Stimulated activated naive B cell treated with anti-CD40 and anti-IgM and Interleukin-4, amounts not matched to agents 10 μg/mL and 1 μg/mL and 100 μg/mL, for 72 hours (primary cell): ENCODE measurements around the gene PLS3.
A peak's percentile ranks its signal among the peaks of the same experiment; 100 is the strongest.
"Not testable (repeated sequence)": the region's sequence is repeated elsewhere in the genome, so short reads cannot be mapped to it uniquely, and the experiment has no call there.

Experiments
- ATAC-seq, 2 donors: fragments of 150-1000 bp; cut with Tn5 transposase; replicated peaks; 2 replicates each; pipeline ENCODE4 v1.10.0; 2021; ENCODE audit warnings: moderate library complexity in 1 of 2
- DNase-seq: peaks from one replicate; pipeline ENCODE4 v3.0.0; 2021
- H3K27ac Mint-ChIP-seq: one replicate; pipeline ENCODE4 v1.8.0; 2022; ENCODE audit warnings: mild to moderate bottlenecking, mixed read lengths
- H3K27me3 Mint-ChIP-seq, 2 donors: one replicate each; pipeline ENCODE4 v1.8.0; 2022; ENCODE audit warnings: mixed read lengths in 2 of 2
- H3K36me3 Mint-ChIP-seq, 2 donors: one replicate each; pipeline ENCODE4 v1.8.0; 2022; ENCODE audit warnings: mixed read lengths in 2 of 2, mild to moderate bottlenecking in 1 of 2
- H3K4me1 Mint-ChIP-seq, 2 donors: one replicate each; pipeline ENCODE4 v1.8.0; 2022; ENCODE audit warnings: mixed read lengths in 2 of 2, mild to moderate bottlenecking in 1 of 2
- H3K4me3 Mint-ChIP-seq, 2 donors: one replicate each; pipeline ENCODE4 v1.8.0; 2022; ENCODE audit warnings: mild to moderate bottlenecking in 2 of 2, mixed read lengths in 2 of 2, moderate library complexity in 1 of 2
- H3K9me3 Mint-ChIP-seq, 2 donors: one replicate each; pipeline ENCODE4 v1.8.0; 2022; ENCODE audit warnings: mixed read lengths in 2 of 2, mild to moderate bottlenecking in 1 of 2

The PLS3 gene

DNA sequence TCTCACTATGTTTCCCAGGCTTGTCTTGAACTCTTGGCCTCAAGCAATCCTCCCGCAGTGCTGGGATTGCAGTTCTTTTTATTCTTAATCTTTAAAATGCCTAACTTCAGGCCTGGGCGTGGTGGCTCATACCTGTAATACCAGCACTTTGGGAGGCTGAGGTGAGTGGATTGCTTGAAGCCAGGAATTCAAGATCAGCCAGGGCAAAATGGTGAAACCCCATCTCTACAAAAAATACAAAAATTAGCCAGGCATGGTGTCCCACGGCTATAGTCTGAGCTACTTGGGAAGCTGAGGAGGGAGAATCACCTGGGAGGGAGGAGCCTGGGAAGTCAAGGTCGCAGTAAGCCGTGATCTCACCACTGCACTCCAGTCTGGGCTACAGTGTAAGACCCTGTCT lies 45.9 kb downstream of the PLS3 start:
- Mint-ChIP-seq H3K27ac (no peak overlapping the region), H3K9me3 (no peaks in the 10 kb centered on the region), H3K4me1 (no peaks in the 10 kb centered on the region), H3K36me3 (no peaks in the 10 kb centered on the region), H3K27me3 (peaks cover 0 to 5% of the 10 kb centered on the region in 2 donors), H3K4me3 (no peak overlapping the region)
- ATAC-seq, result no peak
- DNase-seq, result no peak

DNA sequence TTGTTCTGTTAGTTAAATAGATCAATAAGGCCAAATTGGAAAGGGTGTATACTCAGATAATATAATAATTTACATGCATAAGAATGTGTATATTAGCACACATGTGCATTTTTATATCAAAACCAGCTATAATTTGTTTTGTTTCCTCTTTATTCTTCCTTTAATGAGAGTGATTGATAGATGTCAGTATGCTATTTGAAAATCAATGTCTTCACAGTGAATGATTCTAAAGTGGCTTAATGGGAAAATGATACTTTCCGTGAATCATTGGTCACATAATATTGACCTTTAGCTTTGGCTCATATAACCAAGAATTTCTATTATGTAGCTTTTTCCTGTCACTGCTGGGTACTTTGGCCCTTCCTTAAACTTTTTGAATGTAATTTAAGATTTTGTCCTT lies 48.6 kb downstream of the PLS3 start:
- H3K4me3 Mint-ChIP-seq, result no peak overlapping the region
- H3K27me3 Mint-ChIP-seq, result peaks cover 0 to 5% of the 10 kb centered on the region in 2 donors
- no peak for DNase-seq
- no peaks in the 10 kb centered on the region for H3K36me3 Mint-ChIP-seq
- H3K4me1 Mint-ChIP-seq, result no peaks in the 10 kb centered on the region
- no peak overlapping the region for H3K27ac Mint-ChIP-seq
- no peak for ATAC-seq
- H3K9me3 Mint-ChIP-seq, result no peaks in the 10 kb centered on the region

DNA sequence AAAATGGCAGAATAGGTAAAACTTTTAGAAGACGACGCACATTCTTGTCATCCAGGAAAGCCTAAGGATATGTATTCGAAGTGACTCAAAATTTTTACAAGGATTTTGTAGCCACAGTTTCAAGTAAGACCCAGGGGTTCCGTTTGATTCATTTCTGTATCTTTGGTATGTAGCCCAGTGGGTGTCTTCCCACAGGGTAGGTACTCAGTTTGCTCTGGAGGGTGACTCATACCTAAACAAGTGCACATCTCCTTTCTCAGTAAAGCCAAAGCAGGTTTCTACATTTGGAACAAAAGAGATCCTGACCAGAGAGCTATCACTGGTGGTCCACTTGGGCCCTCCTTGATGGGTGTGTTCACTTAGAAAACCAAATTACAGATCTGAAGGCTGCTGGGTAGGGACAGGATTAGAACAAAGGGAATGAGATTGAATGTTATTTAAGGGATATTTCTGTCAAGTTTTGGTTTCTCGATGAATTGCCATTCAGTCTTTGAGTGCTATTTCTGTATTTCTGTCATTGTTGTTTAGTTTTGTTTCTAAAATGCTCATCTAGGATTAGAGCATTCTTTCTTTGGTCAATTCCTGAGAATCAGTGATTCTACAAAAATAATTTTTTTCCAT lies 56.1 kb downstream of the PLS3 start:
- ATAC-seq (peak; percentile 68 to 90), DNase-seq (peak; percentile 1)
- peaks cover 0 to 9% of the 10 kb centered on the region in 2 donors for H3K27me3 Mint-ChIP-seq
- no peaks in the 10 kb centered on the region for H3K36me3 Mint-ChIP-seq
- no peak overlapping the region for H3K4me3 Mint-ChIP-seq
- no peaks in the 10 kb centered on the region for H3K9me3 Mint-ChIP-seq
- H3K27ac Mint-ChIP-seq, result no peak overlapping the region
- peaks cover 0 to 2% of the 10 kb centered on the region in 2 donors for H3K4me1 Mint-ChIP-seq

DNA sequence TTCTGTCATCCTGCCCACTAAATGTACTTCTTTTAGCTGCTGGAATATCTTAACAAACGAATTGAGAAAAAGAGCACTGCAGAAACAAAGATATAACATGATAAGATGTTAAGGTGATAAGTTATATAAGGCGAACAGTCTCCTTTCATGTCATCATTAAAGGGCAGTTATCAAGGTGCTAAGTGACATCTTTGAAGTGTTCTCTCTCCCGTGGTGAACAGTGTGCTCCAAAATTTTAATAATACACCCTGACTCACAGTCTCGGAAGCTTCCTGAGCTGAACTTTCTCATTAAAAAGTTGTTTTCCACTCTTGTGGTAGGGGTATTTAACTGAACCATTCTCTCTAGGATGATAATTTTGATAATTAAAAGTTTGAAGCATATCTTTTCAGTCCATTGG lies 61.6 kb downstream of the PLS3 start:
- no peaks in the 10 kb centered on the region for H3K4me1 Mint-ChIP-seq
- no peak overlapping the region for H3K27ac Mint-ChIP-seq
- H3K36me3 Mint-ChIP-seq, result no peaks in the 10 kb centered on the region
- no peak overlapping the region for H3K4me3 Mint-ChIP-seq
- ATAC-seq (no peak), DNase-seq (no peak)
- peaks cover 0 to 8% of the 10 kb centered on the region in 2 donors for H3K27me3 Mint-ChIP-seq
- H3K9me3 Mint-ChIP-seq, result no peaks in the 10 kb centered on the region

DNA sequence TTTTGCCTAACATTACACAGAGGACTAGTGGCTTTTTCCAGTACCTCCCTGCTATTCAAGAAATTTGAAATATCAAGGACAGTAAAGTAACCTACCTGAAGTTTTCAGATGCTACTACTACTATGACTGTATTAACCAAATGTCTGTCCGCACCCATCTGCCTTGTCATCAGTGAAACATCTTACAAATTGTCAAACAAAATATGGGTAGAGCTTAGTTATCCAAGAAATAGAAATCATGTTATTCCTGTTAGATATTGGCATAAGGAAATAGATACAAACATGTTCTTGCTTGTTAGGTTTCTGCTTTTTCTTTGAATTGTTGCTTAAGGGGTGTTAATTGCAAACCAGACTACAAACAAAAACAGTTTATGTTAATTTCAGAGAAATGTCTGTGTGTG lies 63.9 kb downstream of the PLS3 start:
- DNase-seq, result no peak
- Mint-ChIP-seq H3K4me1 (no peaks in the 10 kb centered on the region), H3K27me3 (peaks cover 0 to 3% of the 10 kb centered on the region in 2 donors), H3K27ac (no peak overlapping the region), H3K9me3 (no peaks in the 10 kb centered on the region), H3K36me3 (no peaks in the 10 kb centered on the region), H3K4me3 (no peak overlapping the region)
- no peak for ATAC-seq

DNA sequence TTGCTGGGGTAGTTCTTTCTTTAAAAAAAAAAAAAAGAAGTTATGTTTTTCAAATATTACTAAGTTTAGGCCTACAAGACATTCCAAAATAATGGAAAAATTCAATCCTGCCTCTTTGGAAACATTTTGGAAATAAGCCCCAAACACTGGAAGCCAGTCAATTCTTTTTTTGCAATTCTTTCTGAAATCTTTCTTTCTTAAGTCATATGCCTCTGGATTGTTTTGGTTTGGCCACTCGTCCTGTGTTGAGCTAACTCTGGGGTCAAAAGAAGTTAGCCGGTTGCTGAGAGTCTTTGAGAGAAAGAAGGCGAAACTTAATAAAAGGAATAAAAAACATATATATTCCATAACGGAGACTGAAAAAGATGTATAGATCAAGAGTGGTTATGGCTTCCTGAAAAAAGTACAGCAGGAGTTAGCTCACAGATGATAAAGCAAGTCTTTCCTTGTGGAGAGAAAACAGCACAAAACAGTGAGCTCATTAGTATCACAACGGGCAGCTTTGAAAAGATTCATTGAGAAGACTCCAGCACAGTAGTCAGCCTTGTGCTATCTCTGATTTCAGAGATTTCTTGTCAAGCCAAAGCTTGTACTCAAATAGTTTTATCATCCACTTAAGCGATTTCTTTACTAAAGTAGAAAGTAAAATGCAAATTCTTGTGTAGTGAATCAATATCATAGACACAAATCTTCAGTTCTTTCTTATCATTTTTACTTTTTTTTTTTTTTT lies 64.8 kb downstream of the PLS3 start:
- DNase-seq, result no peak
- Mint-ChIP-seq H3K27ac (no peak overlapping the region), H3K27me3 (peaks cover 0 to 3% of the 10 kb centered on the region in 2 donors), H3K4me3 (no peak overlapping the region), H3K9me3 (no peaks in the 10 kb centered on the region), H3K4me1 (no peaks in the 10 kb centered on the region), H3K36me3 (no peaks in the 10 kb centered on the region)
- no peak for ATAC-seq

DNA sequence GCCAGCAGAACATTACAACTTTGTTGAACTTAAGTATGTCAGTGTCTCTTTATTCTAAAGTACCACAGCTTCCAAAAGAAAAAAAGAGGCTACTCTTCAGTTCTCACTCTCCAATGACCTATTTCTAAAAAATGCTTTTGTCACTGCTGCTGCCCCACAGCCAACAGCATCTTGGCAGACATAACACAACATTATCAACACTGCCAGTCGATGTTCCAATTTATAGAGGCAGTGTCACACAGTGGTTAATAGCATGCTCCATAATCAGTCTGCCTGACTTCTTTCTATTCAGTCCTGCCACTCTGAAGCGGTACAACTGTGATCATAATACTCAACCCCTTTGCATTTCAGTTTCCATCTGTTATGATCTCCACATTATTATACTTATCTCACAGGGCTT lies 69.2 kb downstream of the PLS3 start:
- DNase-seq (no peak), ATAC-seq (no peak)
- no peak overlapping the region for H3K4me3 Mint-ChIP-seq
- no peaks in the 10 kb centered on the region for H3K27me3 Mint-ChIP-seq
- no peak overlapping the region for H3K27ac Mint-ChIP-seq
- H3K4me1 Mint-ChIP-seq, result no peaks in the 10 kb centered on the region
- no peaks in the 10 kb centered on the region for H3K9me3 Mint-ChIP-seq
- no peaks in the 10 kb centered on the region for H3K36me3 Mint-ChIP-seq

DNA sequence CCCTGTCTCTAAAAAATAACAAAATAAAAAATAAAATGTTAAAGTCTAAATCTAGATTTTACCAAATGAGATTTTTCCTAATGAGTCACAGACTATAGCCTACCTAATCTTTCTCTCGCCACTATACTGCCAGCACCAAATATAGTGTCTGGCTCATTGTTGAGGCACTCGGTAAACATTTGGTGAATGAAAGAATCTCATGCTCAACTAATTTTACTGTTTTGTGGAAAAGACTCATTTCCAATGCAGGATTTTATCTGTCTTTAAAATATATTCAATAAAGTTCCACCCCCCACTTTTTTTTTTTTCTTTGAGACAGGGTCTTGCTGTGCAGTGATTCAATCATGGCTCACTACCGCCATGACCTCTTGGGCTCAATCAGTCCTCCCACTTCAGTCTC lies 71.5 kb downstream of the PLS3 start:
- DNase-seq, result no peak
- H3K4me1 Mint-ChIP-seq, result no peaks in the 10 kb centered on the region
- H3K27ac Mint-ChIP-seq, result no peak overlapping the region
- H3K9me3 Mint-ChIP-seq, result no peaks in the 10 kb centered on the region
- no peak for ATAC-seq
- H3K4me3 Mint-ChIP-seq, result no peak overlapping the region
- H3K36me3 Mint-ChIP-seq, result no peaks in the 10 kb centered on the region
- no peaks in the 10 kb centered on the region for H3K27me3 Mint-ChIP-seq

DNA sequence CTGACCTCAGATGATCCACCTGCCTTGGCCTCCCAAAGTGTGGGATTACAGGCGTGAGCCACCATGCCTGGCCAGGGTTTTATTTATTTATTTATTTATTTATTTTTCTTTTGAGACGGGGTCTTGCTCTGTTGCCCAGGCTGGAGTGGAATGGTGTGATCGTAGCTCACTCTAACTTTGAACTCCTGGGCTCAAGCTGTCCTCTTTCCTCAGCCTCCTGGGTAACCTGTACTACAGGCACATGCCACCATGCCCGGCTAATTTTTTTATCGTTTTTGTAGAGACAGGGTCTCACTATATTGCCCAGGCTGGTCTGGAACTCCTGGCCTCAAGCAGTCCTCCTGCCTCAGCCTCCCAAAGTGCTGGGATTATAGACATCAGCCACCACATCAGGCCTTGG lies 72.4 kb downstream of the PLS3 start:
- H3K9me3 Mint-ChIP-seq, ATAC-seq, H3K36me3 Mint-ChIP-seq, DNase-seq, H3K27me3 Mint-ChIP-seq, H3K4me1 Mint-ChIP-seq, H3K27ac Mint-ChIP-seq, H3K4me3 Mint-ChIP-seq: not testable (repeated sequence)

DNA sequence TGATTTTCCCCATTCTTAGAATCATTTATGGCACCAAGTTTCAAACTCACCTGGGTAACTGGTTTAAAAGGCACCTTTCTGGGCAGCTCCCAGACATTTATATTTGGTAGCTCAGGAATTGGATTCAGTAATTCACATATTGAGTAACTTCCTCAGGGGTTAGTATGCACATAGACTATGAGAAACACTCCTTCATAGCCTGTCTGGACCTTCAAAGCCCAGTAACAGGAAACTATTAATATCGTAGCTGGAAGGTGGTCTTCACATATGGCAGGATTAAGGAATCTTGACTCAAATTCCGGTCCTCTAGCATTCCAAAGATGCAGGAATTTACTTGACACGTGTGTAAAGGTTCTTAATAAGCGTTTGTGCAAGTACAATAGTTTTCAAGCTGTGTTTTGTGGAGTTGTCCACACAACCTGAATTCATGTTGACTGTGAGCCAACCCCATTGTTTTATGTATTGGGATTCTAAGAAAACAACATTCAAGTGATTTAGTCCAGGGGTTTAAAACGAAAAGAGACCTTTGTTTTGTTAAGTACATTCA lies 78.4 kb downstream of the PLS3 start:
- H3K36me3 Mint-ChIP-seq, result no peaks in the 10 kb centered on the region
- H3K9me3 Mint-ChIP-seq, result no peaks in the 10 kb centered on the region
- DNase-seq (no peak), ATAC-seq (no peak)
- H3K4me3 Mint-ChIP-seq, result no peak overlapping the region
- no peaks in the 10 kb centered on the region for H3K4me1 Mint-ChIP-seq
- H3K27me3 Mint-ChIP-seq, result peaks cover 4 to 12% of the 10 kb centered on the region in 2 donors
- H3K27ac Mint-ChIP-seq, result no peak overlapping the region

DNA sequence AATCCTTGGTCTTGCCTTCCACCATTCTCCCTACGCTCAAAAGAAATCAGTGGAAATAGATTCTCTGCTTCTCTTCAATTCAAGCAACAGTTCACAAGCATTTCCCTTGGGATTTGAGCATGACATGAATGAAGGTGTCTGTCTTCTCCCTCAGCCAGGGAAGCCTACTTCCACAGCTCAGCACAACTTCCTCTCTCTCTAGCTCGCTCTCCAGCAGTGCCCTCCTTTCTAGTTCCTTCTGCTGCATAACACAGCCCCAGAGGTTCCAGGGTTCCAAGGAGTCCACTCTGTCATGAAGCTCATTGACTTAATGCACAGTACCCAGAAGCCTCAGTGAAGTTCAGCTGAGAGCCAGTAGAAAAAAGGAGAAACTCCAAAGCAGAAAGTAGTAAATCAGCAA lies 81.3 kb downstream of the PLS3 start:
- peaks cover 4 to 12% of the 10 kb centered on the region in 2 donors for H3K27me3 Mint-ChIP-seq
- ATAC-seq, result peak in 1 of 2 donors; percentile 22
- no peaks in the 10 kb centered on the region for H3K9me3 Mint-ChIP-seq
- DNase-seq, result no peak
- H3K4me3 Mint-ChIP-seq, result no peak overlapping the region
- no peak overlapping the region for H3K27ac Mint-ChIP-seq
- no peaks in the 10 kb centered on the region for H3K4me1 Mint-ChIP-seq
- H3K36me3 Mint-ChIP-seq, result no peaks in the 10 kb centered on the region

DNA sequence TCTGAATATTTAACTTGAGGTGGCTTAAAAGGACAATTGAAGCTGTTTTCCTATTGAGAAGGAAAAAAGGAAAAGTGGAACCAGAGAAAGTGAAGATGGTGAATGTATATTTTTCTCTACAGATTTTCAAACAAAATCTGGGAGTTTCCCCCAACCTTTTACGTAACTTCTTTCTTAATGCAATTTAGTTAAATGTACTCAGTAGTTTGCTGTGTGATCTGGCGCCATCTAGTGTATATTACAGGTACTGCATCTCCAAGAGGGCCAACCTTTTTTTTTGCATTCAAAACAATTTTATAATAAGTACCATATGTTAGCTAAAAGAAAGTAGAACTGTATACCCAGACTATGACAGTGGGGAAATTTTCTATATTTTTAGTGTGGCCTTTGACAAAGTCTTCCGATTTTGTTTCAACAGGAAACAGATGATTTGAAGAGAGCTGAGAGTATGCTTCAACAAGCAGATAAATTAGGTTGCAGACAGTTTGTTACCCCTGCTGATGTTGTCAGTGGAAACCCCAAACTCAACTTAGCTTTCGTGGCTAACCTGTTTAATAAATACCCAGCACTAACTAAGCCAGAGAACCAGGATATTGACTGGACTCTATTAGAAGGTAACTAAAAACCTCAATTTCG lies 82.0 kb downstream of the PLS3 start:
- Mint-ChIP-seq H3K4me1 (no peaks in the 10 kb centered on the region), H3K27ac (no peak overlapping the region), H3K9me3 (no peaks in the 10 kb centered on the region), H3K4me3 (no peak overlapping the region), H3K27me3 (peaks cover 4 to 12% of the 10 kb centered on the region in 2 donors), H3K36me3 (no peaks in the 10 kb centered on the region)
- DNase-seq (peak; percentile 2), ATAC-seq (peak in 1 of 2 donors; percentile 25)

DNA sequence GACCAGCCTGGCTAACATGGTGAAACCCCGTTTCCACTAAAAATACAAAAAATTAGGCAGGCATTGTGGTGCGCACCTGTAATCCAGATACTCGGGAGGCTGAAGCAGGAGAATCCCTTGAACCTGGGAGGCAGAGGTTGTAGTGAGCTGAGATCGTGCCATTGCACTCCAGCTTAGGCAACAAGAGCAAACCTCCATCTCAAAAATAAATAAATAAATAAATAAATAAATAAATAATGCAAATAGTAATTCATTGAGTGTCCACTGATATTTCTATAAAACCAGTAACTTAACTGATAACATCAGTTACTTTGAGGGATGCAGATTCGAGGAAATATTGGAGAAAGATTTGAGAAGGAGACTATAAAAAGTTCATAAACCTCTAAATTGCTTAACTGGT lies 83.4 kb downstream of the PLS3 start:
- ATAC-seq, H3K4me1 Mint-ChIP-seq, H3K9me3 Mint-ChIP-seq, H3K36me3 Mint-ChIP-seq, H3K27ac Mint-ChIP-seq, H3K4me3 Mint-ChIP-seq, DNase-seq: not testable (repeated sequence)
- peaks cover 4 to 12% of the 10 kb centered on the region in 2 donors for H3K27me3 Mint-ChIP-seq

DNA sequence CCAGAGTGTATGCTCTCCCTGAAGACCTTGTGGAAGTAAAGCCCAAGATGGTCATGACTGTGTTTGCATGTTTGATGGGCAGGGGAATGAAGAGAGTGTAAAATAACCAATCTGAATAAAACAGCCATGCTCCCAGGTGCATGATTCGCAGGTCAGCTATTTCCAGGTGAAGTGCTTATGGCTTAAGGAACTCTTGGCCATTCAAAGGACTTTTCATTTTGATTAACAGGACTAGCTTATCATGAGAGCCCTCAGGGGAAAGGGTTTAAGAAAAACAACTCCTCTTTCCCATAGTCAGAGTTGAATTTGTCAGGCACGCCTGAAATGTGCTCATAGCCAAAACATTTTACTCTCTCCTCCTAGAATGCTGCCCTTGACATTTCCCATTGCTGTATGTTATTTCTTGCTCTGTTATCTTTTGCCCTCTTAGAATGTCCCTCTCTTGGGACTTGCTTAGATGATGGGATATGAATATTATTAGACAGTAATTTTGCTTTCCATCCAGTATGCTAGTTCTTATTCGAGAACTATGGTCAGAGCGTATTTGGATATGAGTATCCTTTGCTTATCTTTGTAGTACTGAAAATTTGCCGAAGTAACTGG lies 88.6 kb downstream of the PLS3 start:
- H3K4me1 Mint-ChIP-seq, result no peaks in the 10 kb centered on the region
- no peak overlapping the region for H3K27ac Mint-ChIP-seq
- ATAC-seq (no peak), DNase-seq (no peak)
- no peak overlapping the region for H3K4me3 Mint-ChIP-seq
- no peaks in the 10 kb centered on the region for H3K9me3 Mint-ChIP-seq
- H3K27me3 Mint-ChIP-seq, result no peaks in the 10 kb centered on the region
- H3K36me3 Mint-ChIP-seq, result no peaks in the 10 kb centered on the region
